CD4-positive, alpha-beta T cell (primary cell): ENCODE results near the gene OR10H1. TPM values are rescaled to one million over a fixed set of nuclear protein-coding genes. Genes with fewer than 3 reads are reported as not detected.
"Not testable (repeated sequence)": the region's sequence is repeated elsewhere in the genome, so short reads cannot be mapped to it uniquely, and the experiment has no call there.

Experiments used
- ATAC-seq: fragments of 200-7000 bp; cut with Tn5 transposase; one replicate; pipeline ENCODE4 v1.10.0; 2022; ENCODE audit warnings: mild to moderate bottlenecking; ENCODE audit not compliant: poor library complexity
- CTCF ChIA-PET: fragments of 350-600 bp; sonication (Branson Sonifier 250); formaldehyde crosslinking; loops from one replicate; lab custom pipeline; 2021; ENCODE audit warnings: antibody characterized with exemption, inconsistent platforms; lab: Charles Lee
- POLR2A ChIA-PET: fragments of 350-600 bp; sonication (Branson Sonifier 250); formaldehyde crosslinking; loops from one replicate; lab custom pipeline; 2021; ENCODE audit warnings: antibody characterized with exemption, inconsistent platforms; lab: Charles Lee
- DNase-seq, 14 experiments: peaks; one replicate each; pipeline ENCODE4 v3.0.0-alpha.2; 2013 to 2020; ENCODE audit warnings: mixed read lengths in 2 of 14
- H3K27ac ChIP-seq, 2 donors: one replicate each; pipeline versions ENCODE4 v1.5.1 to v1.7.0; 2013; ENCODE audit warnings: low read length in 2 of 2, low read depth in 1 of 2, mild to moderate bottlenecking in 1 of 2
- H3K27me3 ChIP-seq, 2 experiments: 1 replicate in 1 of 2; 2 replicates in 1 of 2; pipeline versions ENCODE4 v1.6.1 to v1.7.0; 2013; ENCODE audit warnings: low read length in 2 of 2, control low read depth in 1 of 2, mild to moderate bottlenecking in 1 of 2, moderate library complexity in 1 of 2; ENCODE audit not compliant: insufficient read depth in 2 of 2, control insufficient read depth in 1 of 2
- H3K36me3 ChIP-seq: one replicate; pipeline ENCODE4 v1.6.1; 2013; ENCODE audit warnings: low read length, control low read depth; ENCODE audit not compliant: insufficient read depth
- H3K4me1 ChIP-seq: one replicate; pipeline ENCODE4 v1.6.1; 2013; ENCODE audit warnings: low read length, control low read depth; ENCODE audit not compliant: insufficient read depth
- H3K4me3 ChIP-seq: one replicate; pipeline ENCODE4 v1.5.1; 2013; ENCODE audit warnings: mild to moderate bottlenecking, low read length, moderate library complexity
- H3K9me3 ChIP-seq, 2 experiments: 1 replicate in 1 of 2; 2 replicates in 1 of 2; pipeline versions ENCODE4 v1.6.1 to v1.7.0; 2013; ENCODE audit warnings: low read length in 2 of 2, mild to moderate bottlenecking in 2 of 2, control low read depth in 1 of 2, moderate library complexity in 1 of 2; ENCODE audit not compliant: control insufficient read depth in 1 of 2, insufficient read depth in 1 of 2
- H3K27ac Mint-ChIP-seq: one replicate; pipeline ENCODE4 v1.8.0; 2020; ENCODE audit warnings: mixed read lengths
- H3K27me3 Mint-ChIP-seq: one replicate; pipeline ENCODE4 v1.8.0; 2021; ENCODE audit warnings: mixed read lengths
- H3K36me3 Mint-ChIP-seq: one replicate; pipeline ENCODE4 v1.8.0; 2021; ENCODE audit warnings: low read depth, mixed read lengths
- H3K4me1 Mint-ChIP-seq: one replicate; pipeline ENCODE4 v1.8.0; 2021; ENCODE audit warnings: low read depth, mixed read lengths
- H3K4me3 Mint-ChIP-seq: one replicate; pipeline ENCODE4 v1.8.0; 2020; ENCODE audit warnings: mild to moderate bottlenecking, mixed read lengths
- H3K9me3 Mint-ChIP-seq: one replicate; pipeline ENCODE4 v1.8.0; 2020; ENCODE audit warnings: mixed read lengths
- CTCF ChIP-seq: fragments of 200-600 bp; IDR thresholded peaks from one replicate; pipeline ENCODE4 v1.8.0; 2022; ENCODE audit warnings: antibody characterized with exemption, mild to moderate bottlenecking
- intact Hi-C, 2 experiments: fragments of 100-400 bp; cut with DNase I in 1 of 2; cut with micrococcal nuclease in 1 of 2; formaldehyde crosslinking; loops; one replicate each; pipeline versions ENCODE4 v1.15.1 to v1.9.0; 2023 to 2025; cut with DNase I, micrococcal nuclease
- total RNA-seq, 174 experiments: library from RNA in 2 of 174; stranded (reverse) in 2 of 174; gene quantifications; one replicate each; pipeline ENCODE4 v1.2.3 and lab custom pipeline; 2021 to 2026

The OR10H1 gene
- total RNA-seq, 2 experiments from 2014 or later: 0.08 TPM; not detected in 1

GRCh38 chr19:15850385-15850784 lies 34.9 kb upstream of the OR10H1 start:
- Mint-ChIP-seq H3K4me1 (peaks cover 10% of the 10 kb centered on the region), H3K9me3 (no peaks in the 10 kb centered on the region), H3K27me3 (no peaks in the 10 kb centered on the region), H3K4me3 (no peak overlapping the region), H3K36me3 (no peaks in the 10 kb centered on the region), H3K27ac (no peak overlapping the region)
- no peaks in the 10 kb centered on the region for H3K27me3 ChIP-seq
- no peak overlapping the region for H3K27ac ChIP-seq
- ChIA-PET POLR2A (no interaction called here), CTCF (no interaction called here)
- DNase-seq (no peak), ATAC-seq (no peak)
- intact Hi-C loops: no loop called here
- no peak for TF ChIP-seq CTCF
- H3K4me3 ChIP-seq: no peak overlapping the region
- H3K9me3 ChIP-seq: no peaks in the 10 kb centered on the region
- no peaks in the 10 kb centered on the region for H3K36me3 ChIP-seq
- H3K4me1 ChIP-seq: peaks cover 10% of the 10 kb centered on the region

- Histone ChIP-seq H3K36me3 (no peaks in the 10 kb centered on the region), H3K4me3 (no peak overlapping the region), H3K27me3 (no peaks in the 10 kb centered on the region), H3K4me1 (peaks cover 29% of the 10 kb centered on the region), H3K9me3 (no peaks in the 10 kb centered on the region), H3K27ac (no peak overlapping the region)
- no peak overlapping the region for H3K4me3 Mint-ChIP-seq
- CTCF ChIA-PET: no interaction called here
- DNase-seq: no peak
- no peak for ATAC-seq
- intact Hi-C loops: no loop called here
- TF ChIP-seq CTCF: no peak
- peak overlapping the region; percentile 4 for H3K27ac Mint-ChIP-seq
- POLR2A ChIA-PET: interaction anchor here (2.2 kb wide), 1 partner anchor 10 kb away, joined by 9 read pairs; no protein-coding TSS in a partner anchor
- no peaks in the 10 kb centered on the region for H3K27me3 Mint-ChIP-seq
- H3K4me1 Mint-ChIP-seq: peaks cover 39% of the 10 kb centered on the region
- no peaks in the 10 kb centered on the region for H3K36me3 Mint-ChIP-seq
- H3K9me3 Mint-ChIP-seq: no peaks in the 10 kb centered on the region
Measured at GRCh38 chr19:15846923-15847322, 31.5 kb upstream of the OR10H1 start.

- H3K27ac Mint-ChIP-seq: peak overlapping the region; percentile 76
Measured at GRCh38 chr19:15843894-15844222, 28.4 kb upstream of the OR10H1 start.

More at GRCh38 chr19:15843894-15844222, 28.4 kb upstream of the OR10H1 start:
- H3K9me3 Mint-ChIP-seq, ATAC-seq, intact Hi-C loops, CTCF ChIA-PET, H3K27ac ChIP-seq, H3K36me3 ChIP-seq, H3K27me3 ChIP-seq, H3K9me3 ChIP-seq, H3K36me3 Mint-ChIP-seq, DNase-seq, H3K27me3 Mint-ChIP-seq, H3K4me3 ChIP-seq: not testable (repeated sequence)
- POLR2A ChIA-PET: interaction anchor here (1.2 to 1.4 kb wide), 2 partner anchors 8 to 18 kb away, joined by 5 to 7 read pairs; no protein-coding TSS in a partner anchor
- peaks cover 31% of the 10 kb centered on the region for H3K4me1 ChIP-seq
- Mint-ChIP-seq H3K4me3 (peak overlapping the region; percentile 17), H3K4me1 (peaks cover 40% of the 10 kb centered on the region)
